GM23338 (cell line): ENCODE measurements around the gene SLC9A2. TPM values are rescaled to one million over a fixed set of nuclear protein-coding genes. Genes with fewer than 3 reads are reported as not detected.

Source experiments
- ATAC-seq: fragments of 200-7000 bp; cut with Tn5 transposase; 3 replicates; pipeline ENCODE4 v1.9.1; 2020
- DNase-seq: peaks from one replicate; pipeline ENCODE4 v3.0.0-alpha.2; 2015; ENCODE audit warnings: low spot score
- H2AFZ ChIP-seq: fragments of 200-600 bp; sonication (generic); 2 replicates; pipeline ENCODE4 v1.8.0; 2016; ENCODE audit warnings: antibody characterized with exemption, mild to moderate bottlenecking, moderate library complexity
- H3F3A ChIP-seq: fragments of 200-600 bp; sonication (generic); replicated peaks from 2 replicates; pipeline ENCODE4 v1.8.0; 2017; ENCODE audit warnings: antibody characterized with exemption, mixed run types, low read depth
- H3K27ac ChIP-seq: fragments of 200-600 bp; sonication (generic); 2 replicates; pipeline ENCODE4 v1.6.1; 2016; ENCODE audit warnings: low read depth
- H3K27me3 ChIP-seq: fragments of 200-600 bp; sonication (generic); 2 replicates; pipeline ENCODE4 v1.8.0; 2016; ENCODE audit warnings: mild to moderate bottlenecking, mixed run types, moderate library complexity; ENCODE audit not compliant: insufficient read depth
- H3K36me3 ChIP-seq: fragments of 200-600 bp; sonication (generic); 2 replicates; pipeline ENCODE4 v1.8.0; 2016; ENCODE audit warnings: mild to moderate bottlenecking; ENCODE audit not compliant: insufficient read depth
- H3K4me1 ChIP-seq: fragments of 200-600 bp; sonication (generic); 2 replicates; pipeline ENCODE4 v1.8.0; 2016; ENCODE audit warnings: mild to moderate bottlenecking, moderate library complexity; ENCODE audit not compliant: insufficient read depth
- H3K4me2 ChIP-seq: fragments of 200-600 bp; sonication (generic); 2 replicates; pipeline ENCODE4 v1.7.1; 2017; ENCODE audit warnings: mixed run types
- H3K4me3 ChIP-seq: fragments of 200-600 bp; sonication (generic); 2 replicates; pipeline ENCODE4 v1.6.1; 2016; ENCODE audit warnings: mixed run types
- H3K79me2 ChIP-seq: fragments of 200-600 bp; sonication (generic); replicated peaks from 2 replicates; pipeline ENCODE4 v1.8.0; 2017; ENCODE audit warnings: mild to moderate bottlenecking; ENCODE audit not compliant: insufficient read depth
- H3K9me2 ChIP-seq: fragments of 200-600 bp; sonication (generic); 2 replicates; pipeline ENCODE4 v1.8.0; 2017; ENCODE audit not compliant: insufficient read depth
- H4K20me1 ChIP-seq: fragments of 200-600 bp; sonication (generic); replicated peaks from 2 replicates; pipeline ENCODE4 v1.8.0; 2017; ENCODE audit warnings: mild to moderate bottlenecking; ENCODE audit not compliant: insufficient read depth
- H3K27ac Mint-ChIP-seq: 2 replicates; pipeline ENCODE4 v1.8.0; 2020; ENCODE audit warnings: inconsistent platforms, mild to moderate bottlenecking, moderate library complexity, mixed read lengths
- H3K27me3 Mint-ChIP-seq: 3 replicates; pipeline ENCODE4 v1.8.0; 2022; ENCODE audit warnings: low read depth, mild to moderate bottlenecking, moderate library complexity, mixed read lengths, inconsistent platforms; ENCODE audit not compliant: insufficient read depth, poor library complexity
- H3K36me3 Mint-ChIP-seq: 3 replicates; pipeline ENCODE4 v1.8.0; 2021; ENCODE audit warnings: low read depth, mild to moderate bottlenecking, inconsistent platforms, moderate library complexity, mixed read lengths
- H3K4me1 Mint-ChIP-seq: 3 replicates; pipeline ENCODE4 v1.8.0; 2020; ENCODE audit warnings: mild to moderate bottlenecking, inconsistent platforms, mixed read lengths
- H3K4me3 Mint-ChIP-seq: 3 replicates; pipeline ENCODE4 v1.8.0; 2021; ENCODE audit warnings: moderate library complexity, mild to moderate bottlenecking, inconsistent platforms, mixed read lengths
- H3K9me3 Mint-ChIP-seq: 3 replicates; pipeline ENCODE4 v1.8.0; 2020; ENCODE audit warnings: moderate library complexity, mild to moderate bottlenecking, inconsistent platforms, mixed read lengths
- CREB1 ChIP-seq: fragments of 250-450 bp; sonication (Bioruptor Pico); IDR thresholded peaks from 2 replicates; pipeline ENCODE4 v1.5.0; 2020; ENCODE audit warnings: low read depth, mild to moderate bottlenecking, moderate library complexity
- CTCF ChIP-seq, 2 experiments: fragments of 200-600 bp in 1 of 2; sonication (generic) in 1 of 2; conservative IDR thresholded peaks; 2 replicates each; pipeline versions ENCODE4 v1.5.1 to v1.6.1; 2016 to 2017; ENCODE audit warnings: antibody characterized with exemption in 2 of 2, low read depth in 2 of 2, mild to moderate bottlenecking in 2 of 2, moderate library complexity in 1 of 2
- EZH2 ChIP-seq: fragments of 200-600 bp; sonication (generic); IDR thresholded peaks from one replicate; pipeline ENCODE4 v1.8.0; 2017; ENCODE audit warnings: antibody characterized with exemption, mild to moderate bottlenecking, low read depth; ENCODE audit not compliant: unreplicated experiment
- EZH2phosphoT487 ChIP-seq: fragments of 200-600 bp; sonication (generic); IDR thresholded peaks from one replicate; pipeline ENCODE4 v1.8.1; 2018; ENCODE audit warnings: antibody characterized with exemption; ENCODE audit not compliant: unreplicated experiment
- JUNB ChIP-seq: IDR thresholded peaks from one replicate; pipeline ENCODE4 v1.6.1; 2016; ENCODE audit warnings: antibody characterized with exemption; ENCODE audit not compliant: unreplicated experiment
- NANOG ChIP-seq: IDR thresholded peaks from 2 replicates; pipeline ENCODE4 v1.6.1; 2016; ENCODE audit warnings: antibody characterized with exemption, borderline replicate concordance
- POLR2AphosphoS5 ChIP-seq: IDR thresholded peaks from 2 replicates; pipeline ENCODE4 v1.6.1; 2016; ENCODE audit warnings: antibody characterized with exemption, low read depth
- REST ChIP-seq: IDR thresholded peaks from one replicate; pipeline ENCODE4 v1.6.1; 2018; ENCODE audit warnings: antibody characterized with exemption; ENCODE audit not compliant: unreplicated experiment
- STAT1 ChIP-seq: IDR thresholded peaks from one replicate; pipeline ENCODE4 v1.6.1; 2016; ENCODE audit warnings: antibody characterized with exemption; ENCODE audit not compliant: unreplicated experiment
- ZNF114 ChIP-seq: fragments of 250-450 bp; sonication (Bioruptor Pico); IDR thresholded peaks from 2 replicates; pipeline ENCODE4 v1.5.0; 2020; ENCODE audit warnings: mild to moderate bottlenecking, moderate library complexity
- ZNF331 ChIP-seq: fragments of 250-450 bp; sonication (Bioruptor Pico); IDR thresholded peaks from 2 replicates; pipeline ENCODE4 v1.5.0; 2020; ENCODE audit warnings: low read depth, mild to moderate bottlenecking, moderate library complexity
- polyA plus RNA-seq: library from polyadenylated mRNA; unstranded; fragments of >200 nt; fragmentation: Nextera tagmentation; extraction: Ambion mirVana; gene quantifications from 2 replicates; pipeline ENCODE4 v1.2.1, GENCODE V29; 2016
- total RNA-seq: library from RNA; depleted of rRNA; stranded (reverse); fragments of >200 nt; shearing (Covaris generic); gene quantifications from 2 replicates; pipeline ENCODE4 v1.2.3, GENCODE V29; 2014
- TF ChIP-seq, protein P1 (sequence below): IDR thresholded peaks from 2 replicates; pipeline ENCODE4 v1.6.1; 2016; ENCODE audit warnings: antibody characterized with exemption
- TF ChIP-seq, protein P2 (sequence below): fragments of 250-450 bp; sonication (Bioruptor Pico); IDR thresholded peaks from 2 replicates; pipeline ENCODE4 v1.5.0; 2020; ENCODE audit warnings: mild to moderate bottlenecking, moderate library complexity

The SLC9A2 gene
- total and polyA plus RNA-seq, 2 experiments from 2014 or later = 0.03 to 0.24 TPM

- Histone ChIP-seq H3K36me3 (peaks cover 9% of the 10 kb centered on the region; the same call in 1 of the 2 replicates), H3K9me2 (no peaks in the 10 kb centered on the region), H3K27me3 (no peaks in the 10 kb centered on the region), H3K79me2 (peaks cover 46% of the 10 kb centered on the region), H3K27ac (no peak overlapping the region), H3K4me1 (peaks cover 10% of the 10 kb centered on the region), H3F3A (no peaks in the 10 kb centered on the region), H2AFZ (peak overlapping the region; percentile 96), H3K4me2 (peak overlapping the region; percentile 86), H3K4me3 (peak overlapping the region; percentile 99), H4K20me1 (peaks cover 8% of the 10 kb centered on the region)
- H3K27ac Mint-ChIP-seq = peak overlapping the region; percentile 52; the same call in 1 of the 2 replicates
- ATAC-seq = no peak
- no peaks in the 10 kb centered on the region; the same call in 2 of the 3 replicates for H3K9me3 Mint-ChIP-seq
- DNase-seq = peak; percentile 11
- TF ChIP-seq, protein P1, sequence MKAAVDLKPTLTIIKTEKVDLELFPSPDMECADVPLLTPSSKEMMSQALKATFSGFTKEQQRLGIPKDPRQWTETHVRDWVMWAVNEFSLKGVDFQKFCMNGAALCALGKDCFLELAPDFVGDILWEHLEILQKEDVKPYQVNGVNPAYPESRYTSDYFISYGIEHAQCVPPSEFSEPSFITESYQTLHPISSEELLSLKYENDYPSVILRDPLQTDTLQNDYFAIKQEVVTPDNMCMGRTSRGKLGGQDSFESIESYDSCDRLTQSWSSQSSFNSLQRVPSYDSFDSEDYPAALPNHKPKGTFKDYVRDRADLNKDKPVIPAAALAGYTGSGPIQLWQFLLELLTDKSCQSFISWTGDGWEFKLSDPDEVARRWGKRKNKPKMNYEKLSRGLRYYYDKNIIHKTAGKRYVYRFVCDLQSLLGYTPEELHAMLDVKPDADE = no peak
- TF ChIP-seq JUNB (no peak), STAT1 (no peak), CTCF (conservative IDR thresholded peaks at IDR 0.05; ENCODE audit: low read depth in 2 of 2) (no peak), EZH2phosphoT487 (no peak), ZNF114 (CRISPR knock-in tag) (no peak), POLR2AphosphoS5 (no peak), REST (no peak), CREB1 (no peak), EZH2 (no peak), NANOG (no peak), ZNF331 (no peak)
- TF ChIP-seq, protein P2, sequence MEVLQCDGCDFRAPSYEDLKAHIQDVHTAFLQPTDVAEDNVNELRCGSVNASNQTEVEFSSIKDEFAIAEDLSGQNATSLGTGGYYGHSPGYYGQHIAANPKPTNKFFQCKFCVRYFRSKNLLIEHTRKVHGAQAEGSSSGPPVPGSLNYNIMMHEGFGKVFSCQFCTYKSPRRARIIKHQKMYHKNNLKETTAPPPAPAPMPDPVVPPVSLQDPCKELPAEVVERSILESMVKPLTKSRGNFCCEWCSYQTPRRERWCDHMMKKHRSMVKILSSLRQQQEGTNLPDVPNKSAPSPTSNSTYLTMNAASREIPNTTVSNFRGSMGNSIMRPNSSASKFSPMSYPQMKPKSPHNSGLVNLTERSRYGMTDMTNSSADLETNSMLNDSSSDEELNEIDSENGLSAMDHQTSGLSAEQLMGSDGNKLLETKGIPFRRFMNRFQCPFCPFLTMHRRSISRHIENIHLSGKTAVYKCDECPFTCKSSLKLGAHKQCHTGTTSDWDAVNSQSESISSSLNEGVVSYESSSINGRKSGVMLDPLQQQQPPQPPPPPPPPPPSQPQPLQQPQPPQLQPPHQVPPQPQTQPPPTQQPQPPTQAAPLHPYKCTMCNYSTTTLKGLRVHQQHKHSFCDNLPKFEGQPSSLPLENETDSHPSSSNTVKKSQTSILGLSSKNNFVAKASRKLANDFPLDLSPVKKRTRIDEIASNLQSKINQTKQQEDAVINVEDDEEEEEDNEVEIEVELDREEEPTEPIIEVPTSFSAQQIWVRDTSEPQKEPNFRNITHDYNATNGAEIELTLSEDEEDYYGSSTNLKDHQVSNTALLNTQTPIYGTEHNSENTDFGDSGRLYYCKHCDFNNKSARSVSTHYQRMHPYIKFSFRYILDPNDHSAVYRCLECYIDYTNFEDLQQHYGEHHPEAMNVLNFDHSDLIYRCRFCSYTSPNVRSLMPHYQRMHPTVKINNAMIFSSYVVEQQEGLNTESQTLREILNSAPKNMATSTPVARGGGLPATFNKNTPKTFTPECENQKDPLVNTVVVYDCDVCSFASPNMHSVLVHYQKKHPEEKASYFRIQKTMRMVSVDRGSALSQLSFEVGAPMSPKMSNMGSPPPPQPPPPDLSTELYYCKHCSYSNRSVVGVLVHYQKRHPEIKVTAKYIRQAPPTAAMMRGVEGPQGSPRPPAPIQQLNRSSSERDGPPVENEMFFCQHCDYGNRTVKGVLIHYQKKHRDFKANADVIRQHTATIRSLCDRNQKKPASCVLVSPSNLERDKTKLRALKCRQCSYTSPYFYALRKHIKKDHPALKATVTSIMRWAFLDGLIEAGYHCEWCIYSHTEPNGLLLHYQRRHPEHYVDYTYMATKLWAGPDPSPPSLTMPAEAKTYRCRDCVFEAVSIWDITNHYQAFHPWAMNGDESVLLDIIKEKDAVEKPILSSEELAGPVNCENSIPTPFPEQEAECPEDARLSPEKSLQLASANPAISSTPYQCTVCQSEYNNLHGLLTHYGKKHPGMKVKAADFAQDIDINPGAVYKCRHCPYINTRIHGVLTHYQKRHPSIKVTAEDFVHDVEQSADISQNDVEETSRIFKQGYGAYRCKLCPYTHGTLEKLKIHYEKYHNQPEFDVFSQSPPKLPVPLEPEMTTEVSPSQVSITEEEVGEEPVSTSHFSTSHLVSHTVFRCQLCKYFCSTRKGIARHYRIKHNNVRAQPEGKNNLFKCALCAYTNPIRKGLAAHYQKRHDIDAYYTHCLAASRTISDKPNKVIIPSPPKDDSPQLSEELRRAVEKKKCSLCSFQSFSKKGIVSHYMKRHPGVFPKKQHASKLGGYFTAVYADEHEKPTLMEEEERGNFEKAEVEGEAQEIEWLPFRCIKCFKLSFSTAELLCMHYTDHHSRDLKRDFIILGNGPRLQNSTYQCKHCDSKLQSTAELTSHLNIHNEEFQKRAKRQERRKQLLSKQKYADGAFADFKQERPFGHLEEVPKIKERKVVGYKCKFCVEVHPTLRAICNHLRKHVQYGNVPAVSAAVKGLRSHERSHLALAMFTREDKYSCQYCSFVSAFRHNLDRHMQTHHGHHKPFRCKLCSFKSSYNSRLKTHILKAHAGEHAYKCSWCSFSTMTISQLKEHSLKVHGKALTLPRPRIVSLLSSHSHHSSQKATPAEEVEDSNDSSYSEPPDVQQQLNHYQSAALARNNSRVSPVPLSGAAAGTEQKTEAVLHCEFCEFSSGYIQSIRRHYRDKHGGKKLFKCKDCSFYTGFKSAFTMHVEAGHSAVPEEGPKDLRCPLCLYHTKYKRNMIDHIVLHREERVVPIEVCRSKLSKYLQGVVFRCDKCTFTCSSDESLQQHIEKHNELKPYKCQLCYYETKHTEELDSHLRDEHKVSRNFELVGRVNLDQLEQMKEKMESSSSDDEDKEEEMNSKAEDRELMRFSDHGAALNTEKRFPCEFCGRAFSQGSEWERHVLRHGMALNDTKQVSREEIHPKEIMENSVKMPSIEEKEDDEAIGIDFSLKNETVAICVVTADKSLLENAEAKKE (CRISPR knock-in tag) = no peak
- H3K4me1 Mint-ChIP-seq = peaks cover 19% of the 10 kb centered on the region
- peak overlapping the region; percentile 99 for H3K4me3 Mint-ChIP-seq
- peaks cover 12% of the 10 kb centered on the region for H3K27me3 Mint-ChIP-seq
- peaks cover 12% of the 10 kb centered on the region; the same call in 2 of the 3 replicates for H3K36me3 Mint-ChIP-seq
Measured at GRCh38 chr2:102735416-102736109, 116.2 kb downstream of the SLC9A2 start.
